GM21576 (cell line): ENCODE measurements around the gene LMNTD2.
"Not testable (repeated sequence)": the region's sequence is repeated elsewhere in the genome, so short reads cannot be mapped to it uniquely, and the experiment has no call there.

ENCODE experiments used
- ATAC-seq: cut with Tn5 transposase; IDR thresholded peaks from one replicate; pipeline ENCODE4 v1.9.1; 2021; ENCODE audit warnings: mild to moderate bottlenecking, moderate library complexity; ENCODE audit not compliant: unreplicated experiment

The LMNTD2 gene

DNA sequence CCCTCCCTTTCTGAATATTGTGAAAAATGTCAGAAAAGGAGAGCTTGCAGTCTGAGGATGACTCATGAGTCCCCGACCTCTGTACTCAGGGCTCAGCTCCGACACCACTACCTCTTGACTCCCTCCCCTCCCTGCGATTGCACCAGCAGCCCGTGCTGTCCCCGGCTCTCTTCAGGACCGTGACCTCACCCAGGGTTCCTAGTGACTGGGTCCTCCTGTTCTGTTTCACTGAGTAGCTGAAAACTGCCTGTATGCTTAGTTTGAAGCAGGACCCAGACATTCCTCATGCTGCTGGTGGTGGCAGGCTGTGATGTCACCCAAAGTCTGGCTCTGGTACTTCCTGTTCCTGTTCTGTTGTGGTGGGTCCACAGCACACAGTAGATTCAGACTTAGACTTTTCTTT is 27.4 kb upstream of the LMNTD2 start:
- no peak for ATAC-seq

GRCh38 chr11:587546-587945 is 27.0 kb upstream of the LMNTD2 start:
- no peak for ATAC-seq

- no peak for ATAC-seq
Measured at GRCh38 chr11:586376-587316, 26.1 kb upstream of the LMNTD2 start.

DNA sequence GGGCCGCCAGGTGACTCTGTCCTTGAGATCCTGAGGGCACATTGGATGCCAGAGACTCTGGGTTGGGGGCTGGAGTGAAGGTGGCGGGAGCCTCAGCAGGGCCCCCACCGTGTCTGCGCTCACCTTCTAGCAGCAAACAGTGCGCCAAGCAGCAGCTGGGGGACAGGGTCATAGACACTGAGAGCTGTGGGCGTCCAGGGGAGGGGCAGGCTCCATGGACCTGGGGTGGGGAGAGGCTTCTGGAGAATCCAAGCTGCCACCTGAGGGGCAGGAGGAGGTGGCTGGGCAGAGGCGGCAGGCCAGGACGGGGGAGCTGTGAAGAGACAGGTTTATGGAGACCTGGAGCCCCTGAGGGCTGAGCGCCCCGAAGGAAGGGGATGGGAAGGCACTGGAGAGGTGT is 23.7 kb upstream of the LMNTD2 start:
- no peak for ATAC-seq

DNA sequence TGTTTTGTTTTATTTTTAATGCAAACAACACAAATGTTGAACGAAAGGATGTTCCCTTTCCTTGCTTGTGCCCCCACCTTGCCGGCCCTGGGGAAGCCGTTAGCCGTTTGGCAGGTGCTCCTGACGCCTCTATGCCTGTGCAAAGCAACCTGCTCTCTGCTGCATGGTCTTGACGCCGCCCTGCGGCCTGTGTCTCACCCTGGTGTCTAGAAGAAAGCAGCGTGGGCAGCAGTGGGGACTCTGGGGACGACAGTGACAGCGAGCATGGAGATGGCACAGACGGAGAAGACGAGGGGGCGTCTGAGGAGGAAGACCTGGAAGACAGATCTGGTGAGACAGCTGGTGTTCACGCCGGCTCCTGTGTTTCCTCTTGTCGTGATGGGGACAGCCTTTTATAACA is 21.2 kb upstream of the LMNTD2 start:
- no peak for ATAC-seq

- no peak for ATAC-seq
Measured at GRCh38 chr11:581342-581741, 20.8 kb upstream of the LMNTD2 start.

- ATAC-seq = no peak
Measured at GRCh38 chr11:579830-580601, 19.5 kb upstream of the LMNTD2 start.

DNA sequence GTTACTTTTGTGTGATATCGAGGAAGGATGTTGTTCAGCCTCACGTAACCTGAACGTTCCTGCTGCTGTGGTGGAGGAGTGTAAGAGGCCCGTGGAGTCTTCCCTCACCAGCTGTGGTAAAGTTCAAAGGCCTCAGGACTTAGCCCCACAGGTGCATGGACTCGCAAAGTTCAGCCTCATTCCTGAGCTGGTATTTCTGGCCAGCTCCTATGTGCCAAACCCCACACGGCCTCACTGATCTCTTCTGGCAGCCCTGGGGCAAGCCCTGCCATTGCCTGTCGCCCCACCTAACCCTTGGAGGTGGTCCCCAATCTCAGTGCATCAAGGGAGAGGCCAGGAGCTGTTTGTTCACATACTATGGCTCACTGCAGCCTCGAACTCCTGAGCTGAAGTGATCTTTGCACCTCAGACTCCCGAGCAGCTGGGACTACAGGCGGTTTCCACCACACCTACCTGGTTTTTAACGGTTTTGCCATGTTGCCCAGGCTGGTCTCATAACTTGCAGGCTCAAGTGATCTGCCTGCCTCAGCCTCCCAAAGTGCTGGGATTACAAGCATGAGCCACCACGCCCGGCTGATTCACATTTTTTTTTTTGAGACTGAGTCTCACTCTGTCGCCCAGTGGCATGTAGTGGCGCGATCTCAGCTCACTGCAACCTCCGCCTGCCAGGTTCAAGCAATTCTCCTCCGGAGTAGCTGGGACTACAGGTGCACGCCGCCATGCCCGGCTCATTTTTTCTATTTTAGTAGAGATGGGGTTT is 17.9 kb upstream of the LMNTD2 start:
- ATAC-seq = no peak

GRCh38 chr11:577611-577894 is 17.0 kb upstream of the LMNTD2 start:
- no peak for ATAC-seq

DNA sequence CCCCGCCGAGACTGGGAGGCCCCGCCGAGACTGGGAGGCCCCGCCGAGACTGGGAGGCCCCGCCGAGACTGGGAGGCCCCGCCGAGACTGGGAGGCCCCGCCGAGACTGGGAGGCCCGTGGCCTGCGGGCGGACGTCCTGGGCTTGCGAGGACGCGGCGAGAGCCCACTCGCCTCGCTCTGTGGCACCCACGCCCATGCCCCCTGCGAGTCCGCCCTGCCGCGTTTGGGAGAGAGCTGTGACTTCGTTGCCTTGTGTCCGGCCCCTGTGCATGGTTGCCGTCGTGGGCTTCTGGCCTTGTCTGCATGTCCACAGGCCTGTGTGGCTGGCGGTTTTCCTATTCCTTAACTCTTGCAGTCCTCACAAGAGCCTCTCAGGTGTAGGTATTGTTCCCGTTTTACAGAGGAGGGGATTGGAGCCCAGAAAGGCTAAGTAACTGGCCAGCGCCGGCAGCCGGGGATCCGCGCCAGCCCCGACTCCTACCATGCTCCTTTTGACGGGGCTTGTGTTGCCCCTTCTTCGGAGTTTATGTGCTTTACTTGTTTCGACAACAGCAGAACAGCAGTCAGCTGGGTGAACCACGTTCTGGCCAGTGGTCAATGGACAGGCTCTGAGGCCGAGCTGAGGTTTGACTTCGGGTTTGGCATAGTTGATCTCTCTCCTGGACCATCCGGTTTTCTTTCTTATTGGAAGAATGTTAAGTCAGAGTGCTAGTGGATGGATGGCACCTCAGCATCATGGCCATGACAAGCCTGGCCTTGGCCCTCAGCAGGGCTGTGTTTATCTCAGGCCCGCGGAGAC is 16.5 kb upstream of the LMNTD2 start:
- ATAC-seq = no peak

DNA sequence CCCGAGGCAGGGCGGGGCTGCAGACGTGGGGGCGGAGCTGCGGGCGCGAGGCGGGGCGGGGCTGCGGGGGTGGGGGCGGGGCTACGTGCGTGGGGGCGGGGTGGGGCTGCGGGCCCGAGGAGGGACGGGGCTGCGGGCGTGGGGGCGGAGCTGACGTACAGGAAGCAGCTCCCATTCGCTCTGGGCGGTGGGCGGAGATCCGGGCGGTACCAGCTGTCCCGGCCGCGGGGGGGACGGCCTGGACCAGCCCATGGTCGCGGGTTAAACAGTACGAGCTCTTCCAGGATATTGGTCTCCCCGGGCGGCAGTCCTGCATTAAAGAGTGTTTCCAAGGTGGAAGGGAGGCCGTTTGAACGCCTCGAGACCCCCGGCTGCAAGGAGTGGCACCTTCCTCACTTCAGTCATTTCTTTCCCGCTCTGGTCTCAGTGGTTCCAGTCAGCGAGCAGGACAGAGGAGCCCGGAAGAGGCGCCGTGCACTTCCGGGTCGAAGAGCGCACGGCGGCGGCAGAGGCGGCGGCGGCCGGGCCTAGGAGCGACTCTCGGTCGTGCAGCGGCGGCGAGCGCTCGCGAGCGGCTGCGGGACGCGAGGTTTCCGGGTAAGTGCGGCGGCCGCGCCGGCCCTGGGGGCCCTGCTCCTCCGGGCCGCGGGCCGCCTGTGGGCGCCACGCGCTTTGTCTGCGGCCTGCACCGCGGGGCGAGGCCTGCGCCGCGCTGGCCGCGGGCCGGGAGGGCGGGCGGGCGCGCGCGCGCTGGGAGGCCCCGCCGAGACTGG is 15.6 kb upstream of the LMNTD2 start, which contains the start of gene PHRF1:
Gene PHRF1, plus strand, starts transcription at position 475 of the 773 bp plus-strand sequence. CDS start 5,043 bp downstream, outside the sequence.
- peak; percentile 80 for ATAC-seq

GRCh38 chr11:575313-575995 is 14.9 kb upstream of the LMNTD2 start:
- peak; percentile 35 for ATAC-seq

GRCh38 chr11:574632-575312 is 14.2 kb upstream of the LMNTD2 start:
- no peak for ATAC-seq

- not testable (repeated sequence) for ATAC-seq
Measured at GRCh38 chr11:574031-574570, 13.6 kb upstream of the LMNTD2 start.

- ATAC-seq = no peak
Measured at GRCh38 chr11:573146-573759, 12.7 kb upstream of the LMNTD2 start.

DNA sequence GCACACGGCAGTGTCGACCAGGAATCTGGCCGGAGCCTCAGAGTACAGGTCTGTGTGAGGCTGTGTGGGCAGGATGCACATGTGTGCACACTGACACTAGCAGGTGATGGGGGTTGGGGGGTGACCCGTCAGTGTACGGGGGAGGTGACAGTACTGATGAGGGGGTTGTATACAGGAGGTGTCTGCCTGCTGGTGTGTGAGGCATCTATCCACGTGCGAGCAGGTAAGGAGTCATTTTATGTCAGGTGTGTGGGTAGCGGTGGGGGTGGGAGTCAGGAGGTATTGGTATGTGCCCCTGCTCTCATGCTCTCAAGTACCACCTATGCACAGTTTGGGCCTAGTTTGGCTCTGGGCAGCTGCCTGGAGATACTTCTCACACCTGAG is 11.3 kb upstream of the LMNTD2 start:
- ATAC-seq = no peak

DNA sequence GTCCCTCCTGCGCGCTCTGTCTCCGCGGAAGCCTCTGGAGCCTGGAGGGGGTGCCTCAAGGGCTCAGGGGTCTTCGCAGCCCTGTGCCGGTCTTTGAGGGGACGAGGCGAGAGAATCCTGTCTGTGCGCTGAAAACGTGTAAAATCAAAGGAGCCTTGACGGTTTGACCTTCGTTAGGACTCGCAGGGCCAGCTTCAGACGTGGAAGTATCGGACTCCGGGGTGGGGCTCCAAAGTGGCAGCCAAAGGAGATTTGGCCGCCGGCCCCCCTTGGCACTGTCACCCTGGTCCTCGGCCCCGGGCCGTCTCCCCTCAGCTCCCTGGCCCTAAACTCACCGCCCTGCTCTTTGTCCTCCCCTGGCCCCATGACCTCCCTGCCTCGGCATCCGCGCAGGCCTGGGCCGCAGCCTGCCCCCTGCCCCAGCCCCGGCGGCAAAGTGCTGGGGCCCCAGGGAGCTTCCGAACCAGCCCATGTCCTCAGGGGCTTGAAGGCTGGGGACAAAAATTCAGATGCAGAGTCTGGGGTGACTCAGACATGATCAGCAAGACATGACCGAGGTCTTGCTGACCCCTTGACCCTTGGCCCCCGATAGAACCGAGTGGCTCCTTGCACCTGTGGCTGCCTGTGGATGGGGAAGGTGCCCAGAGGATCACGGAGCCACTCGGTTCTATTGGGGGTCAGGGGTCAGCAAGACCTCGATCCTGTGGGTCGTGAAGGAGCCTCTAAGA is 8.8 kb upstream of the LMNTD2 start:
- no peak for ATAC-seq
